Panc1 (cell line): ENCODE results near the gene UBE2O. TPM values are rescaled to one million over a fixed set of nuclear protein-coding genes. Genes with fewer than 3 reads are reported as not detected.

Source experiments
- ATAC-seq: fragments of 200-7000 bp; cut with Tn5 transposase; 2 replicates; pipeline ENCODE4 v1.9.1; 2020; ENCODE audit warnings: mild to moderate bottlenecking, moderate library complexity
- BruUV-seq: library from RNA; stranded (reverse); fragments of 400-500 nt; replicated peaks from 2 replicates; lab custom pipeline; 2021; lab: Mats Ljungman, UMichigan
- CTCF ChIA-PET: fragments of 300-600 bp; sonication (Branson Sonifier 250); formaldehyde crosslinking; loops from one replicate; lab custom pipeline; 2022; ENCODE audit warnings: antibody characterized with exemption; lab: Charles Lee
- POLR2A ChIA-PET: fragments of 300-600 bp; sonication (Branson Sonifier 250); formaldehyde crosslinking; loops from one replicate; lab custom pipeline; 2022; ENCODE audit warnings: antibody characterized with exemption; lab: Charles Lee
- DNase-seq: peaks from one replicate; pipeline ENCODE4 v3.0.0-alpha.2; 2010; ENCODE audit warnings: low read depth, low spot score
- H3K27ac ChIP-seq: 2 replicates; pipeline ENCODE4 v1.5.1; 2011; ENCODE audit warnings: mild to moderate bottlenecking, low read length, inconsistent platforms
- H3K27me3 ChIP-seq: fragments of 200-500 bp; sonication (Bioruptor generic); 2 replicates; pipeline ENCODE4 v1.6.0; 2014; ENCODE audit warnings: low read length, inconsistent platforms; ENCODE audit not compliant: control insufficient read depth, insufficient read depth
- H3K36me3 ChIP-seq: fragments of 200-500 bp; sonication (Bioruptor generic); 2 replicates; pipeline ENCODE4 v1.5.1; 2014; ENCODE audit warnings: inconsistent platforms, mild to moderate bottlenecking, low read length, moderate library complexity; ENCODE audit not compliant: control insufficient read depth, insufficient read depth
- H3K4me1 ChIP-seq: 2 replicates; pipeline ENCODE4 v1.5.1; 2011; ENCODE audit warnings: inconsistent platforms, mild to moderate bottlenecking, low read length, moderate library complexity; ENCODE audit not compliant: control insufficient read depth, insufficient read depth
- H3K4me3 ChIP-seq, 2 experiments: 2 replicates each; pipeline ENCODE4 v1.5.1; 2011 to 2012; ENCODE audit warnings: low read depth in 2 of 2, low read length in 2 of 2, mild to moderate bottlenecking in 2 of 2, inconsistent platforms in 1 of 2, moderate library complexity in 1 of 2
- H3K9me3 ChIP-seq: fragments of 200-500 bp; sonication (Bioruptor generic); 2 replicates; pipeline ENCODE4 v1.5.1; 2014; ENCODE audit warnings: low read depth, mild to moderate bottlenecking, inconsistent platforms, low read length, moderate library complexity; ENCODE audit not compliant: control insufficient read depth, insufficient read depth
- CTCF ChIP-seq: fragments of 450-650 bp; IDR thresholded peaks from 2 replicates; pipeline ENCODE4 v1.5.1; 2017; ENCODE audit warnings: mild to moderate bottlenecking
- POLR2AphosphoS5 ChIP-seq: IDR thresholded peaks from 2 replicates; pipeline ENCODE4 v1.6.1; 2012; ENCODE audit warnings: mild to moderate bottlenecking, low read depth, low read length, moderate library complexity
- REST ChIP-seq, 2 experiments: IDR thresholded peaks; 2 replicates each; pipeline ENCODE4 v1.6.1; 2011 to 2012; ENCODE audit warnings: low read depth in 2 of 2, control low read depth in 1 of 2, low read length in 1 of 2, mild to moderate bottlenecking in 1 of 2, moderate library complexity in 1 of 2; ENCODE audit not compliant: insufficient read depth in 1 of 2
- SIN3A ChIP-seq: IDR thresholded peaks from 2 replicates; pipeline ENCODE4 v1.6.1; 2012; ENCODE audit warnings: low read depth, mild to moderate bottlenecking, low read length, moderate library complexity, borderline replicate concordance; ENCODE audit not compliant: insufficient read depth
- TCF7L2 ChIP-seq: IDR thresholded peaks from 2 replicates; pipeline ENCODE4 v1.6.1; 2011; ENCODE audit warnings: mild to moderate bottlenecking, low read depth, low read length, inconsistent platforms
- in situ Hi-C: cut with HindIII; loops from 2 replicates; pipeline ENCODE4 v1.10.0; 2016; ENCODE audit warnings: low sequenced_read_pairs, low pct_unique_long_range_greater_than_20kb
- intact Hi-C: fragments of 100-400 bp; cut with micrococcal nuclease; formaldehyde crosslinking; loops from one replicate; pipeline ENCODE4 v1.10.0; 2022; ENCODE audit not compliant: unreplicated experiment
- total RNA-seq: library from RNA; stranded (reverse); gene quantifications from one replicate; pipeline ENCODE4 v1.2.1, GENCODE V29; 2021; ENCODE audit not compliant: unreplicated experiment

The UBE2O gene
- total RNA-seq, 1 experiment from 2014 or later = 47.5 TPM

GRCh38 chr17:76398523-76399174, 54.3 kb downstream of the UBE2O start:
- no peak for TF ChIP-seq POLR2AphosphoS5
- no peak for TF ChIP-seq TCF7L2
- TF ChIP-seq SIN3A = no peak
- TF ChIP-seq REST (IDR thresholded peaks at IDR 0.05; ENCODE audit: insufficient read depth in 1 of 2, low read depth in 2 of 2, low read length in 1 of 2) = no peak
- no peak for TF ChIP-seq CTCF
- H3K4me3 ChIP-seq = no peak overlapping the region
- BruUV-seq = no TSS peak
- ATAC-seq = peak; percentile 72
- ChIA-PET POLR2A (no interaction called here), CTCF (interaction anchor here (0.5 to 2.5 kb wide), 24 partner anchors 9 to 296 kb away, joined by 3 to 23 read pairs (median 4); partner anchors contain the start of genes PRPSAP1, SPHK1 and UBE2O)
- no peaks in the 10 kb centered on the region for H3K9me3 ChIP-seq
- no peaks in the 10 kb centered on the region for H3K27me3 ChIP-seq
- no peak overlapping the region for H3K27ac ChIP-seq
- in situ Hi-C loops = no loop called here
- no peaks in the 10 kb centered on the region for H3K4me1 ChIP-seq
- H3K36me3 ChIP-seq = peaks cover 9% of the 10 kb centered on the region
- no peak for DNase-seq
- intact Hi-C loops = loop anchor here (2.0 kb wide), 1 partner anchor 96 kb away; no protein-coding TSS in a partner anchor

DNA sequence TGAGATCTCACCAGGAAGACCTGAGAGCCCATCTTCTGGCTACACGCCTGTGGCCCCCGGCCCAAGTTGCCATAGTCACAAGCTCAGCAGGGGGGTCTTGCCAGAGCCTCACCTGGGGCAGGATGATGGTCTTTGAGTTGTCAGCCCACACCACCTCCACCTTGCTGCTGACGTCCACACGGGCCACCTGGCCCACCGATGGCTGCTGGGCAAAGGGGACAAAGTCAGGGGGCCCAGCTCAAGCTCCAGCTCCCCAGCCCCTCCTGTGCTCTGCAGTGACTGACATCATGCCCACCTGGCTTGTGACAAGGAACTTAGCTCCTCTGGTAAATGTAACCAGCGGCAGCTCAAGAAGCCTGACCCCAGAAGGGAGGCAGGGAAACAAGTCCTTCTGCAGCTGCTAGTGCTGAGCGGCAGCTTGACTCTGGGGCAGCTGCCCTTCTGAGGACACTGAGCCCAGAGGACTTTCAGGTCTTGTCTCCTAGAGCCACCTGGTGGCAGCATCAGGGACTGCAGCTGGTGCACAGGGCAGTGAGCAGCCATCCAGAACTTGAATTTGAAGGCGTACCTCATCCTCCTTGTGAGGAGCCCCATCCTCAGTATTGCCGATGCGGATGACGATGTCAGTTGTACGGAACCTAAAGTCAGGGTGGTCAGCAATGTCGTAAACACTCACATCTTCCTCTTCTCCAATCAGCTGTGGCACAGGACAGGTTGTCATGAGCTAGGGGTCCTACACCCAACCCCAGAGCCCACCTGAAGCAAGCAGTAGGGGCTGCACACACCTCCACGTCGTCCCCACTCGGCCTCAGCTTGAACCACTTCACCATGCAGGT, 55.0 kb downstream of the UBE2O start:
- DNase-seq = peak; percentile 64
- in situ Hi-C loops = no loop called here
- BruUV-seq = no TSS peak

More for the DNA sequence above, 55.0 kb downstream of the UBE2O start:
- peak; percentile 93 for ATAC-seq
- H3K4me3 ChIP-seq = no peak overlapping the region
- CTCF ChIA-PET = interaction anchor here (0.5 to 2.5 kb wide), 26 partner anchors 8 to 259 kb away, joined by 3 to 23 read pairs (median 4); partner anchors contain the start of genes PRPSAP1, SPHK1 and UBE2O
- H3K27me3 ChIP-seq = no peaks in the 10 kb centered on the region
- intact Hi-C loops = loop anchor here (2.0 kb wide), 1 partner anchor 95 kb away; no protein-coding TSS in a partner anchor
- no peaks in the 10 kb centered on the region for H3K4me1 ChIP-seq
- H3K27ac ChIP-seq = no peak overlapping the region
- POLR2A ChIA-PET = interaction anchor here (0.5 kb wide), 1 partner anchor 172 kb away, joined by 8 read pairs; no protein-coding TSS in a partner anchor
- peaks cover 9% of the 10 kb centered on the region for H3K36me3 ChIP-seq
- H3K9me3 ChIP-seq = no peaks in the 10 kb centered on the region
- TF ChIP-seq SIN3A (no peak), CTCF (peak; percentile 97)
